Mucosa of descending colon (tissue), 3 donors: ENCODE measurements around the gene SH3PXD2A. TPM values are rescaled to one million over a fixed set of nuclear protein-coding genes. Genes with fewer than 3 reads are reported as not detected.
A peak's percentile ranks its signal among the peaks of the same experiment; 100 is the strongest.

ENCODE experiments used
- ATAC-seq: fragments of 200-7000 bp; cut with Tn5 transposase; one replicate; pipeline ENCODE4 v1.9.1; 2020; ENCODE audit warnings: mild to moderate bottlenecking, moderate library complexity
- DNase-seq, 3 donors: peaks; one replicate each; pipeline ENCODE4 v3.0.0-alpha.2; 2020
- H3K36me3 ChIP-seq: fragments of 200-600 bp; one replicate; pipeline ENCODE4 v1.8.0; 2021; ENCODE audit warnings: low read depth, mild to moderate bottlenecking
- H3K4me1 ChIP-seq: fragments of 200-600 bp; one replicate; pipeline ENCODE4 v1.8.0; 2021; ENCODE audit warnings: low read depth, mild to moderate bottlenecking
- H3K4me3 ChIP-seq: fragments of 200-600 bp; one replicate; pipeline ENCODE4 v1.8.0; 2021; ENCODE audit warnings: mild to moderate bottlenecking
- H3K9me3 ChIP-seq: fragments of 200-600 bp; one replicate; pipeline ENCODE4 v1.8.0; 2021; ENCODE audit warnings: mild to moderate bottlenecking
- CTCF ChIP-seq: fragments of 200-600 bp; IDR thresholded peaks from one replicate; pipeline ENCODE4 v1.8.0; 2022; ENCODE audit warnings: antibody characterized with exemption, mild to moderate bottlenecking
- intact Hi-C, 2 donors: fragments of 100-400 bp; cut with DNase I in 1 of 2; cut with micrococcal nuclease in 1 of 2; formaldehyde crosslinking; loops; one replicate each; pipeline versions ENCODE4 v1.11.0 to v1.11.1; 2022; cut with DNase I, micrococcal nuclease
- total RNA-seq, 3 donors: library from RNA; stranded (reverse); fragmentation: NEBNext Ultra II Directional in 2 of 3; extraction: Animal tissue kit (Norgen Biotek cat#: 25700) in 2 of 3; gene quantifications; one replicate each; pipeline versions ENCODE4 v1.2.1 to v1.2.4, GENCODE V29; 2021 to 2023
- donor health status: DM: no; HTN: no; CAD: no; lungs with moderate emphysema.
- donor health status: DM: no; HTN: no; CAD: no.
- donor health status: DM: no; HTN: yes; CAD: no.

Gene SH3PXD2A
- total RNA-seq, 3 donors from 2014 or later: 46.1 to 91.4 (median 60.6) TPM

GRCh38 chr10:103554488-103555324 lies 300.7 kb downstream of the SH3PXD2A start:
- no peak for TF ChIP-seq CTCF
- no peaks in the 10 kb centered on the region for H3K9me3 ChIP-seq
- peak; percentile 73 for ATAC-seq
- H3K36me3 ChIP-seq: no peaks in the 10 kb centered on the region
- H3K4me1 ChIP-seq: peaks cover 10% of the 10 kb centered on the region
- peak overlapping the region; percentile 9 for H3K4me3 ChIP-seq
- DNase-seq: peak; percentile 65 to 77 (median 77)
- intact Hi-C loops: no loop called here

GRCh38 chr10:103553743-103554487 lies 301.5 kb downstream of the SH3PXD2A start:
- Histone ChIP-seq H3K9me3 (no peaks in the 10 kb centered on the region), H3K4me3 (no peak overlapping the region), H3K36me3 (no peaks in the 10 kb centered on the region), H3K4me1 (peaks cover 13% of the 10 kb centered on the region)
- ATAC-seq (no peak), DNase-seq (peak in 1 of 3 donors; percentile 27)
- intact Hi-C loops: no loop called here
- no peak for TF ChIP-seq CTCF

- Histone ChIP-seq H3K4me1 (peaks cover 13% of the 10 kb centered on the region), H3K4me3 (no peak overlapping the region), H3K9me3 (no peaks in the 10 kb centered on the region), H3K36me3 (no peaks in the 10 kb centered on the region)
- intact Hi-C loops: no loop called here
- ATAC-seq: no peak
- TF ChIP-seq CTCF: no peak
- DNase-seq: no peak
Observed at GRCh38 chr10:103552856-103553742, 302.3 kb downstream of the SH3PXD2A start.

- Histone ChIP-seq H3K4me1 (peaks cover 13% of the 10 kb centered on the region), H3K36me3 (no peaks in the 10 kb centered on the region), H3K4me3 (no peak overlapping the region), H3K9me3 (no peaks in the 10 kb centered on the region)
- ATAC-seq (no peak), DNase-seq (no peak)
- intact Hi-C loops: no loop called here
- no peak for TF ChIP-seq CTCF
Observed at GRCh38 chr10:103551619-103552602, 303.5 kb downstream of the SH3PXD2A start.
